GM23248 (cell line): ENCODE results near the gene GPR39.
A peak's percentile ranks its signal among the peaks of the same experiment; 100 is the strongest.

Source experiments
- EZH2 ChIP-seq: fragments of 200-600 bp; sonication (generic); IDR thresholded peaks from 2 replicates; pipeline ENCODE4 v1.6.1; 2018; ENCODE audit warnings: antibody characterized with exemption, mild to moderate bottlenecking; ENCODE audit not compliant: insufficient read depth, poor library complexity, severe bottlenecking
- EZH2phosphoT487 ChIP-seq: fragments of 200-600 bp; sonication (generic); IDR thresholded peaks from 2 replicates; pipeline ENCODE4 v1.6.1; 2018; ENCODE audit warnings: antibody characterized with exemption, moderate library complexity, mild to moderate bottlenecking, low read depth; ENCODE audit not compliant: insufficient read depth

DNA sequence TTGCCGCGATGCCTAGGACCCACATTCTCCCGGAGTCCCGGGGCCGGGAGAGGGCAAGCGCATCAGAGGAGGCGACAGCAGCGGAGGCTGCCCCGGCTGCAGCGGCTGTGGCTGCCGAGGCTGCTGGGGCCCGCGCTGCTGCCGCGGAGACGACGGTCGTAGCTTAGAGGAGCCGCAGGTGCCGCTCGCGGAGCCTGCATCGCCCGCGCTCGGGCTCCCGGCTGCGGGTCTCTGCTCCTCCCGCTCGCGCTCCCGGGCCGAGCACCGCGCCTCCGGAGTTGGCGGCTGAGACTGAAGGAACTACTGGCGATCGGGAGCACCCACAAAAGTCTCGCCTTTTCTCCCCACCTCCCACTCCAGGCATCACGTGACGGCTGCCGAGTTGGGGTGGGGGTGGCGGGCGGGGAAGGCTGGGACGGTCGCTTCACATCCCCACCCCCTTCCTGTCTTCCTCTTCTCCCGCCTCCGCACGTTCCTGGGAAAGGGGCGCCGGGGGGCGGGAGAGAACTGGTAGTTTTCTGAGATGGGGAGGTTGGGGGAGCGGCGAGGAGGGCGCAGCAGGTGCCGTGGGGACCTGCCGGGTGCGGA is 253.4 kb downstream of the GPR39 start, which contains the start of gene LYPD1:
- TF ChIP-seq EZH2phosphoT487 (no peak), EZH2 (peak; percentile 39)
